Anterior cingulate cortex (tissue), 58 donors: ENCODE results near the gene SARNP.
"Not testable (repeated sequence)": the region's sequence is repeated elsewhere in the genome, so short reads cannot be mapped to it uniquely, and the experiment has no call there.

Experiments used
- DNase-seq, 58 donors: peaks; one replicate each; lab custom pipeline; 2025; lab: John Stamatoyannopoulos, UW

SARNP gene

GRCh38 chr12:55809274-55809673, 8.2 kb downstream of the SARNP start:
- DNase-seq: no peak

DNA sequence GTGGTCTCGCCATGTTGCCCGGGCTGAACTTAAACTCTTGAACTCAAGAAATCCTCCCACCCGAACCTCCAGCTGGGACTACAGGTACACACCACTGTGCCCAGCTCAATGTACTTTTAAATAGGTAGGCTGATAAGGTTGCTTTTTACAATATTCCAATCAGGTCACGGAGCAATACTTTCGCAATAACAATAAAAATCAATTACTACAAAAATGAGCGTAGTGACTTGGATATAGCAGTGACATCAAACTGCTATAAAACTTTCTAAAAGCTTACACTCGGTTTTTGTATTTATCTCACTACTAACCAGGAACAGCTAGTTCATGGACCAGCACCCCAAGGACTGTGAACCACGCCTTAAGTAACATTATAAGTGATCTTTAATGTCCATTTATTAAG, 10.5 kb downstream of the SARNP start:
- no peak for DNase-seq

DNA sequence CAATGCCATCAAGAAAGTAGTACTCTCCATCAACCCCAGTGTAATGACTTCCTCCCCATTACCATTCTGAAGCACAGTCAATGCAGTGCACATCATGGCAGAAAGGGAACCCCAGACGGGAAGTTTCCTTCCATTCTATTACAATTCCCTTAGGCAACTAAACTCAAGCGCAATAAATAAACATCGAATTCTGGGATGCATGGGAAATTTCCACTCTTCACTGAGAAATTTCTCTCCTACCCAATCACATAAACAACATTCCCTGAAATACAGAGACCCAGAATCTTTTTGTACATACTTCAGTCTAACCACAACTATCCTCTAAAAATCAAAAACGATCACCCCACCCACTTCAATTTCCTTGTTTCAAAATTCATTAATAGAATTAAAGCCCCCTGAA, 20.0 kb downstream of the SARNP start:
- no peak for DNase-seq

- peak in 17 of 58 donors; percentile 0 to 29 (median 8) for DNase-seq
Measured at GRCh38 chr12:55797068-55797467, 20.5 kb downstream of the SARNP start.

DNA sequence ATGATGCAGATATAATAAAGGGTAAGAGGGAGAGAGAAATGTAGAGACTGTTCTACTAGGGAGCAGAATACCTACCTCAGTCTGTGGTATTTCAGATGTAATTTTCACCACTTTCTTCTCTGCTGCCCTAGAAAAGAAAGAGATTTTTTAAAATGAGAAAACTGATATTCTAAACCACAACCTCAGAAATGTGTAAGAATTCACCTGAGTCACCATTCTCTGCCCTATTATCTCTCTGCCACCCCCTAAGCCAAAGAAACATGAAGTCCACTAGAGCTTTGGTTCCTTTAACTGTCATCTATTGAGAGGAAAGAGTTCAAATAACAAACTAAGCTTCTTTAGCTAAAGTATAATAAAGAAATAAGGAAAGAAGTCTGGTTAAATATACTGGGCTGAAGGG, 21.6 kb downstream of the SARNP start:
- no peak for DNase-seq

- no peak for DNase-seq
Measured at GRCh38 chr12:55789893-55790292, 27.6 kb downstream of the SARNP start.

- no peak for DNase-seq
Measured at GRCh38 chr12:55789171-55789570, 28.4 kb downstream of the SARNP start.

GRCh38 chr12:55788546-55788945, 29.0 kb downstream of the SARNP start:
- DNase-seq: no peak

- no peak for DNase-seq
Measured at GRCh38 chr12:55780685-55781084, 36.8 kb downstream of the SARNP start.

DNA sequence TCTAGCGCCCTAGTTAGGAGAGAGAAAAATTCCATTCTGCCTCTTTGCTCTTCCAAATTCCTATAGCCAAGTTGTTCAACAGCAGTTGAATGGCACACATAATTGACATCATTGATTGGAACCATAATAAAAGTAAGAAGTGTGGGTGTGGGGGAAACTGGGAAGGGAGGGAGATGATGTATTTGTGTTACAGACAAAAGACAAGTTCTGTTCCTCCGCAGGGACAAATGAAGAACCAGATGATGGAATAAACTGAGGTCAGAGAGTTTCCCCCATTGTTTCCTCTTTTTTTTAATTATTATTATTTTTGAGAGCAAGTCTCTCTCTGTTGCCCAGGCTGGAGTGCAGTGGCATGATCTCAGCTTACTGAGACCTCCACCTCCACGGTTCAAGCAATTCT, 39.7 kb downstream of the SARNP start:
- DNase-seq: no peak

GRCh38 chr12:55771736-55772135, 45.8 kb downstream of the SARNP start:
- no peak for DNase-seq

DNA sequence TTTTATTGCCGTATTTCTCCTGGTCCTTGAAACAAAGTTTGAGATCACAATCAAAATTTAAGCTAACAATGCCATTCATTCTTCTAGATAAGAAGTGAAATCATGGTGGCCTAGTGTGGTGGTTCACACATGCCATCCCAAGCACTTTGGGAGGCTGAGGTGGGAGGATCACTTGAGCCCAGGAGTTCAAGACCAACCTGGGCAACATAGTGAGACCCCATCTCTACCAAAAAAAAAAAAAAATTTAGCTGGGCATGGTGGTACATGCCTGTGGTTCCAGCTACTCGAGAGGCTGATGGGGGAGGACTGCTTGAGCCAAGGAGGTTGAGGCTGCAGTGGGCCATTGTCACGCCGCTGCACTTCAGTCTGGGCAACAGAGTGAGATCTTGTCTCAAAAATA, 50.4 kb downstream of the SARNP start:
- no peak for DNase-seq

DNA sequence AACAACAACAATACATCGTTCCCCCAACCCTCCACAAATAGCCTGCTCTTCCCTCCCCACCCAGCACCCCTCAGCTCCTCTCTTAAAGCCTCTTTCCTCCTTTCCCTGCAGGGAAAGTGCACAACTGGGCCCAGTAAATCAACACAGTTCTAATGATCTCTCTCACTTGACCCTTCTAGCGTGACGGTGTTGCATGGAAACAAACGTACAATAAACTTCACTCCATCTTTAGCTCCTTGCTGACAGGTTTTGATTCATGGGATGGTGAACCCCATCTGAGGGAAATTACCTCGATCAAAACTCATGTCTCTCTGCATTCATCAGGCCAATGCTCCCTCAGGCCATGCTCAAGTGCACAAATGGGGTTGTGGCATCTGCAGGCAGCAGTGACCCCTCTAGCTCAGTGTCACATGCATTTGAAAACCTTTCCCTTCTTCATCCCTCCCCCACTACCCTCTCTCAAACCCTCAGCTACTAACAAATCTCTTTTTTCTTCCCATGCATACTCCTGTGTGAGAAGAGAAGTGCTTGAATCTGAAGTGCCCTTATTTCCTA, 51.7 kb downstream of the SARNP start:
- DNase-seq: no peak

DNA sequence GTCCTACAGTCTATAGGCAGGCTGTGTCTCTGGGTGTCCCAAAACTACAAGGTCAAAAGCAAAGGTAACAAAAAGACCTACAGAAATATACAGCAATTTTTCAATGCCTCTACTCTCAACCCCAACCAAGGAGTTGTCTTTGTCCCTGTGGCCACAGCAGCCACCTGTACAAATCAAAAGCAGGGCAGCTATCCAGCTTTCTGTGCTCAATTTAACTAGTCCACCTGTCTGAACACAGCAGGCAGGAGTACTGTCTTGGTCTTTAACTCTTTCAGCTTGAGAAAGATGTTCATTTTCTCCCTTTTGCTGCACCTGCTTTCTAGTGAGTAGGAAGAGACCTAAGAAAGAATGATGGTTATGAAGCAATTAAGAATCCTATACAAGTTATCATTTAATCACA, 54.9 kb downstream of the SARNP start:
- DNase-seq: no peak

- DNase-seq: no peak
Measured at GRCh38 chr12:55760663-55761062, 56.9 kb downstream of the SARNP start.

DNA sequence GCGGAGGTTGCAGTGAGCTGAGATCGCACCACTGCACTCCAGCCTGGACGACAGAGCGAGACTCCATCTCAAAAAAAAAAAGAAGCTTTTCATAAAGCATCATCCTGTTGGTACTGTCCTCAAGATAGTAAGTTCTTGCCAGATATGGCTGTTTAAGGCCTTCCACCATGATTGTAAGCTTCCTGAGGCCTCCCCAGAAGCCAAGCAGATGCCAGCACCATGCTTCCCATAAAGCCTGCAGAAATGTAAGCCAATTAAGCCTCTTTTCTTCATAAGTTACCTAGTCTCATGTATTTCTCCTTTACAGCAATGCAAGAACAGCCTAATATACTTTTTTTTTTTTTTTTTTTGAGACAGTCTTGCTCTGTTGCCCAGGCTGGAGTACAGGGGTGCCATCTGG, 58.9 kb downstream of the SARNP start:
- not testable (repeated sequence) for DNase-seq

- DNase-seq: no peak
Measured at GRCh38 chr12:55757701-55758100, 59.8 kb downstream of the SARNP start.

- no peak for DNase-seq
Measured at GRCh38 chr12:55755246-55755645, 62.3 kb downstream of the SARNP start.

DNA sequence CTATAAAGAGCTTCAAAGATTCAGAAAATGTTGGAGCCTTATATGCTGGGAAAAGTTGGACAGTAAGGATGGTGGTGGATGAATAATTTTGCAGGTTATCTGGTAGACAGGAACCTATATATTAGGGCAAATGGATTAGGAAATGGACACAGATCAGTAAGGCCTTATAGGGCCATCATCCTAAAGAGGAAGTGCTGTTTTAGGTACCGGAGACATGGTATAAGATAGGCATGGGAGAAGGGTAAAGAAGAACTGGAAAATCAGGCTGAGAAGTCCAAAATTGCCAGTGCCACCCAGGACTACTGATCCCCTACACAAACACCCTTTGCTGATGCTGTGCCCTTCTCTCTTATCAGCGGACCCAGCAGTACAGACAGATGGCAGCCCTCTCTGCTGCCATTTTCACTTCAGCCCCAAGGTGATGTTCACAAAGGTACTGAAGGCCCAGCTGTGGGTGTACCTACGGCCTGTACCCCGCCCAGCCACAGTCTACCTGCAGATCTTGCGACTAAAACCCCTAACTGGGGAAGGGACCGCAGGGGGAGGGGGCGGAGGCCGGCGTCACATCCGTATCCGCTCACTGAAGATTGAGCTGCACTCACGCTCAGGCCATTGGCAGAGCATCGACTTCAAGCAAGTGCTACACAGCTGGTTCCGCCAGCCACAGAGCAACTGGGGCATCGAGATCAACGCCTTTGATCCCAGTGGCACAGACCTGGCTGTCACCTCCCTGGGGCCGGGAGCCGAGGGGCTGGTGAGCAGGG, 69.1 kb downstream of the SARNP start:
- DNase-seq: no peak

DNA sequence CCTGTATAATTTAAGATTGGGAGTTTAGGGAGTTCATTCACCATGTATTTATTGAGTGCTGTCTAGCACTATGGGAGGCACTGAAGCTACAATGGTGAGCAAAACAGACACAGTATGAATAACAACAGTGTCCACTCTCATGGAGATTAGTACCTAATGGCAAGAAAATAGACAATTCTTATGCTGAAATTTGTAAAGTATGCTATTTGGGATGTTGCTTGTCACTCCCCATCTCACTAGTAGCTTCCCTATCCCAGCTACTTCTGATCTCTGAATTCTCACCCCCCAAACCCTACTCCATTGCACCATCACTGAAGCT, 70.7 kb downstream of the SARNP start:
- no peak for DNase-seq

GRCh38 chr12:55746174-55746912, 71.2 kb downstream of the SARNP start:
- no peak for DNase-seq
